Neural progenitor cell (in vitro differentiated cells): ENCODE measurements around the gene AK5.

ENCODE experiments used
- EZH2phosphoT487 ChIP-seq: fragments of 200-600 bp; sonication (generic); IDR thresholded peaks from 2 replicates; pipeline ENCODE4 v1.6.1; 2017; ENCODE audit warnings: antibody characterized with exemption
- TF ChIP-seq, protein P1 (sequence below): fragments of 200-600 bp; sonication (generic); IDR thresholded peaks from 2 replicates; pipeline ENCODE4 v1.5.1; 2017; ENCODE audit warnings: antibody characterized with exemption, mild to moderate bottlenecking

DNA sequence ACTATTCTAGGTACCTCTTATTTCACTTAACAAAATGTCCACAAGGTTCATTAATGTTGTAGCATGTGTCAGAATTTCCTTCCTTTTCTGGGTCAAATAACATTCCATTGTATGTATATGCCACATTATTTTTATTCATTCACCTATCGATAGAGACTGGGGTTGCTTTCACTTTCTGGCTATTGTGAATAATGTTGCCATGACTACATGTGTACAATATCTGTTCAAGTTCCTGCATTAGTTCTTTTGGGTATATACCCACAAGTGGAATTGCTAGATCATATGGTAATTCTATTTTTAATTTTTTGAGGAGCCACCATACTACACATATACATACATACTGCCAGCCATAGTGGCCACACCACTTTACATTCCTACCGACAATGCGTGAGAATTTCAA lies 242.2 kb downstream of the AK5 start:
- TF ChIP-seq EZH2phosphoT487 = no peak
- TF ChIP-seq, protein P1, sequence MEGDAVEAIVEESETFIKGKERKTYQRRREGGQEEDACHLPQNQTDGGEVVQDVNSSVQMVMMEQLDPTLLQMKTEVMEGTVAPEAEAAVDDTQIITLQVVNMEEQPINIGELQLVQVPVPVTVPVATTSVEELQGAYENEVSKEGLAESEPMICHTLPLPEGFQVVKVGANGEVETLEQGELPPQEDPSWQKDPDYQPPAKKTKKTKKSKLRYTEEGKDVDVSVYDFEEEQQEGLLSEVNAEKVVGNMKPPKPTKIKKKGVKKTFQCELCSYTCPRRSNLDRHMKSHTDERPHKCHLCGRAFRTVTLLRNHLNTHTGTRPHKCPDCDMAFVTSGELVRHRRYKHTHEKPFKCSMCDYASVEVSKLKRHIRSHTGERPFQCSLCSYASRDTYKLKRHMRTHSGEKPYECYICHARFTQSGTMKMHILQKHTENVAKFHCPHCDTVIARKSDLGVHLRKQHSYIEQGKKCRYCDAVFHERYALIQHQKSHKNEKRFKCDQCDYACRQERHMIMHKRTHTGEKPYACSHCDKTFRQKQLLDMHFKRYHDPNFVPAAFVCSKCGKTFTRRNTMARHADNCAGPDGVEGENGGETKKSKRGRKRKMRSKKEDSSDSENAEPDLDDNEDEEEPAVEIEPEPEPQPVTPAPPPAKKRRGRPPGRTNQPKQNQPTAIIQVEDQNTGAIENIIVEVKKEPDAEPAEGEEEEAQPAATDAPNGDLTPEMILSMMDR = no peak
